Measurements from ENCODE around the gene PRUNE2.

The PRUNE2 gene

DNA sequence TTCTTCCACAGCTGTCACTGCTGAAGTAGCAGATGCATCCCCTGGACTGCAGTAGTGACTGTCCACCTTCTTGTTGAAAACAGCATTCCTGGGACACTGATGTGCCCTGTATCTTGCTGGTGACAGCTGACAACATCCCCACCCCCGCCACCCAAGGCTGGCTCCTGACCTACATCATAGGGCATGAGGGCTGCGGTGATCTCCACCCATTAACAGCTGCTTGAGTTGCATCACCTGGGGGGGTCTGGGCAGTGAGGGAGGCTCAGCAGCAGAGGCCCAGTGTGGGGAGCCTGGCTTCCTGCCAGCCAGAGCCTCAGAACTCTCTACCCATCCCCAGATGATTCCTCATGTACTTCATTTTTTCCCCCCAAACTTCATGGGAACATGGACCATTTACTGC lies 4.1 kb downstream of the PRUNE2 start:
- no peak for DNase-seq (ENCODE audit: low read depth)

DNA sequence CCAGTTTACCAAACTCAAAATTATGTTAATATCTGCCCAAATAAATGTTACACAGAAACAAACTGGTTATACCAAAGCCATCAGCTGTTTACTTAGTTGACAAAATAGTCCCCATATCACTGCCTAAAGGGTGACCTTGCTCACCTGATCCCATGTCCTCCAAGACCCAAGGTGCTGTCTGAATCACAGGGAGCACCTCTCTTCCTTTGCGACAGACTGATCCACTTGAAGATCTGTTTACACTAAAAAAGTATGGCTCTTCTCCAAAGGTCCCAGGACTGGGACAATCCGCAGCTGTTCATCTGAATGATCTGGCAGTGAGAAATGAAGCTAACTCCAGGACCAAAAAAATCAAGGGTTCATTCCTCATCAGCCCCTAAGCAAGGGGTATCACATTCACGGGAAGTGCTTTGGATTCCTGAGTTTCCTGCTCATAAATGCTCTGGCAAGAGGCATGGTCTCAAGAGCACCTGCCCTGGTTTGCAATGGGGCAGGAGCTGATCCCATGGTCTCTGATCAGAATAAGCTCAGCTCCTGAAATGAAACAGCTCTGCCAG lies 5.0 kb downstream of the PRUNE2 start:
- no peak for DNase-seq (ENCODE audit: low read depth)

DNA sequence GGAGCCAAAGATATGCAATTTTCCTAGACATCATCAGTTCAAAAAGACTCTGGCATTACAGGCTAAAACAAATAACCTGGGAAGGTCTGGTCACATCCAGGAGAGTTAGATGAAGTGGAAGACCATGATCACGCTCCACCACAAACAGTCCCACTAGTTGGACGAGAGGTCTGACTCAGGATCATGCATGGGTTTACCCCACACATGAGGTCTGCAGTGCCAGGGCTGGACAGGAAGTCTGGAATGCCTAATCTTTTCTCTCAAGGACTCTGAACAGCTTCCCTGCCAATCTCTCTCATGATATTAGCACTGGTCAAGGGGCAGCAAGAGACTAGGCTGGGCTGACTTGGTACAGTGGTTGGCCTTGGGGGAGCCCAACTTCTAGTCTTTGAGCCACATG lies 7.1 kb downstream of the PRUNE2 start:
- DNase-seq (ENCODE audit: low read depth) = no peak

DNA sequence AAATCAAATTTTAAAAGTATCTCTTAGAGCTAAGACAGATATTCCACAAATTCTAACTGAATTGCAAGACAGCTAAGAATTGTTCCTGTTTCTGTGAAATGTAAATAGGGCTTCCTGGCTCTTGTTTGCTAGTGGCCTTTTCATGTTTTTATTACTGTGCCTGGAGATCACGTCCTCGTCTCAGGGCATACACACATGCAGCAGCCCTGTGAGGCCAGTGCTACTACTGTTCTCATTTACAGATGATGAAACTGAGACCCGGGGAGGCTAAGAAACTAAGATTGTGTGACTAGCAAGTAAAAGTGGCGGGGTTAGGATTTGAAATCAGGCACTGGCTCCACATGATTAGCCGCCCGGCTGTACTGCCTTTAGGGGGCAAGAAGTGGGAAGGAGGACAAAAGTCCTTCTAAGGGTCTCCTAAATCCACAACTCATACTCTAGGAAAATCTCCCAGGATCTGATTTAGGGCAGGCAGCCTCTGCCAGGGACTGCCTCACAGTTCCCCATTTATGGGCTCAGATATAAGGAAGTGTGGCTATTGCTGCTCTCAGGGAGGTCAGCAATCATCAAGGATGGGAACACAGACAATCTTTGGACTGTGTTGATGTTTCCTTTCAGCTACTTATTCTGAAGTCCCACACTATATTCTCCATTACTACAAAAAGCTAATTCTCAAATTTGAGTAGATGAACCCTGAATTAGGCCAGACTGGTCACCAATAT lies 7.9 kb downstream of the PRUNE2 start:
- no peak for DNase-seq (ENCODE audit: low read depth)

DNA sequence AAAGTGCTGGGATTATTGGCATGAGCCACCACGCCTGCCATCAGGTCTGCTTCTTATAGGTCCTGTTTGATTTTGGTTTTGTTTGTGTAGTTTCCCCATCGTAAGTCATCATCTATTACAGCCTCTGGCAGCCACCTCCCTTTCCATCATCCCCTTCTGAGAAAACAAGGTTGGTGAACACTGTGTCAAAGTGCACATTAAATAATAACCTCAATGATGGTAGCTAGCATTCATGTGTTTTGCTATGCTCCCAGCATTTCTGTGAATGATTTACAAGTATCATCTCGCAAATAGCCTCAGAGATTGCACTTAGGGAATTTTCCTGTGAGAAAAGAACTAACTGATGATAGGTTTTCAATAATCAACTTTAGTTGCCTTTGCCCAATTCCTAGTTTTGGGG lies 9.9 kb downstream of the PRUNE2 start:
- DNase-seq (ENCODE audit: low read depth) = no peak

DNA sequence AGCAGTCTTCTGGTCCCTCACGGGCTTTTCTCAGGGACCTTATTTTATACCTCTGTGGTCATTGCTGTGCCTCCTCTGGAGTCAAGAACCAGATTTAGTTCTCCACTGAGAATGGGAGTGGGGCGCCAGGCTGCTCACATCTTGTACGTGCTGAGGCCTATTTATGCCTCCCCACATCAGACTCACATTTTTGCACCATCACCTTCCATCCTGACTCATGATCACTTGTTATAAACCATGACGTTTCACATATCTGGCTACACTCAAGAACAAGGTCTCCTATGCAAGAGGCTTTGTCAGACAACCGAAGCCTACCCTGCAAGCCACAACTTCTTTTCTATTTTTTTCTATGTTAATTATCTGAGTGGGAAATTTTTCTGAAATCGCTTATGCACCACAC lies 10.7 kb downstream of the PRUNE2 start:
- no peak for DNase-seq (ENCODE audit: low read depth)

DNA sequence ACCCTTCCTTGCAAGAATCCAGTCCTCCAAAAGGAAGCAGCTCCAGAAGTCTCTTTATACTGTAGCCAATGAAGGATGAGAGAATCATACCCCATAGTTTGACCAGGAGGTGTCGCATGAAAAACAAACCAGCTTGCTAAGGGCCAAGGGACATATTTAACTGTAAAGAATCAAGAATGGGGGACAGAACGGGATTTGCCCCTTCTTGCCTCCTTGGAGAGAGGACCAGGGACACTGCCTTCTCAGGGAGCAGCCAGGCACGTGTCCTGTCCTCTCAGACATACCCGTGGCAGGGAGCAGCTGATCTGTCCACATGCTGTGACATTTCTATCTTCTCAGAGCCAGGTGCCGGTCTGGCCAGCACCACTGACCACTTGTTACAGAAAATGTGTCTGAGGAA lies 11.7 kb downstream of the PRUNE2 start:
- no peak for DNase-seq (ENCODE audit: low read depth)

DNA sequence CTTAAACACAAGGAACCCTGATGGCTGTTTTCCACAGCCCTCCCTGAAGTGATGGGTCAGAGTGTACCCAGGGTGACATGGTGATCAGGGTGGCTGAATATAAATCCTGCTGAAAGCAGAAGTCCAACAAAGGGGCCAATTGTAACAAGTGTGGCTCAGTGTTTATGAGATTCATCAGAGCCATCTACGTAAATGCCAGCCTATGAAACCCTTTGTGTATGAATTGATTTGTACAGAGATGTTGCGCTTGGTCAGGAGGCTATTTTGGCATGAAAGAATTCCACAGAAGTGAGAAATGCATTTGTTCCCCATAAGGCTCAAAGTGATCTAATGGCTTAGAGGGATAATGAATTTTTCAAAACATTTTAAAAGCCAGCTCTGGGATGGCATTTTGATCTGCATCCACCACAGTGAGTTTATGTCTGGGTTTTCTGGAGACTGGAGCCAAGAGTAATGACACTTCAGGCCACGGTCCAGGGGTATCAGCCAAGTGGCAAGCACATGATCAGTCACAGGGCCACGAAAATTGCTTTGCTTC lies 12.4 kb downstream of the PRUNE2 start:
- DNase-seq (ENCODE audit: low read depth) = no peak

DNA sequence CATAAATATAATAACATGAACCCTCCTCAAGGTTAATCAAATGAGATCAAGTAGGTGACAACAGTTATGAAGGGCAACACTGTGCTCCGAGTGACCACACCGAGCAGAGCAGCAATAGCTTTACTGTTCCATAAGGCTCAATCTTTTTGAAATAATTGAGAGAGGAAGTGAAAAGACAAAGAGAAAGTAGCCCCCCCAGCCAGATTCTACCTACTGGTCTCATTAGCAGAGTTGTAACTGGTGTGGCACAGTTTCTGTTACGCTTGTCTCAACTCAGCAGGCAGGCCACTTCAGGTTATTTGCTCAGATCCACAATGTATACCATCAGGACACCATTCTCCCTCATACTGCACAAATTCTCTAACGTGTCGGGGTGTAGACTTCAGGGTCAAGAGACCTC lies 14.0 kb downstream of the PRUNE2 start:
- DNase-seq (ENCODE audit: low read depth) = no peak

DNA sequence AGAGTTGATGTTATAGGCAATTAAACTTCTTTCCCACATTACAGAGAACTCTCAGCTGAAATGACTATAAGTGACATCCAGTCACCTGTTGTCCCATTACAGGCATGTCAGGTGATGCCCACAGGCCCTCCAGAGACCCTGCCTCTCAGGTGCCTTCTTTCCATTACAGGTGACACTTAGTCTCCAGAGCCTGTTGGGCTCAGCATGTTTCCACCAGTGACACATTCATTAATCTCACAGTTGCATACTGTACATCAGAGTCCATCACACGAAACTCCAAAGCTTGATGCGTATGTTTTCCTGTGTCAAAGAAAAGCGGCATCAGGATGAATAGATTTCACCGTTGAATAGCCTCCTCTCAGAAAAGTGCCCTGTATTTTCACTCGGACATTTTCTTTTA lies 14.6 kb downstream of the PRUNE2 start:
- DNase-seq (ENCODE audit: low read depth) = no peak

DNA sequence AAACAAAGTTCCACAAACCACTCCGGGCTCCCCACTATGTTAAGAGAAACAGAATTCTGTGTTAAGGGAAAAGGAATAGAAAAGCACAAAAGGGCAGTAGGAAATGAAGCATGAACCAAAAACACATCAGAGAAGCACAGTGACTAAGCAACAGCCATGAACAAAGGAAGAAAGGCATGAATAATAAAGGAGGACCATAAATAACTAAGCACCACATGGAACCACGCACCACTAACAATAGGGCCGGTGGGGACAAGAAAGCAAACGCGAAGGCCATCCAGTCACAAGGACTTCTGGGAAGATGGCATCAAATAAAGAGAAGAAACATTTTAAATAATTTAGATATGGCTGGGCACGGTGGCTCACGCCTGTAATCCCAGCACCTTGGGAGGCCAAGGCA lies 18.0 kb downstream of the PRUNE2 start:
- no peak for DNase-seq (ENCODE audit: low read depth)

DNA sequence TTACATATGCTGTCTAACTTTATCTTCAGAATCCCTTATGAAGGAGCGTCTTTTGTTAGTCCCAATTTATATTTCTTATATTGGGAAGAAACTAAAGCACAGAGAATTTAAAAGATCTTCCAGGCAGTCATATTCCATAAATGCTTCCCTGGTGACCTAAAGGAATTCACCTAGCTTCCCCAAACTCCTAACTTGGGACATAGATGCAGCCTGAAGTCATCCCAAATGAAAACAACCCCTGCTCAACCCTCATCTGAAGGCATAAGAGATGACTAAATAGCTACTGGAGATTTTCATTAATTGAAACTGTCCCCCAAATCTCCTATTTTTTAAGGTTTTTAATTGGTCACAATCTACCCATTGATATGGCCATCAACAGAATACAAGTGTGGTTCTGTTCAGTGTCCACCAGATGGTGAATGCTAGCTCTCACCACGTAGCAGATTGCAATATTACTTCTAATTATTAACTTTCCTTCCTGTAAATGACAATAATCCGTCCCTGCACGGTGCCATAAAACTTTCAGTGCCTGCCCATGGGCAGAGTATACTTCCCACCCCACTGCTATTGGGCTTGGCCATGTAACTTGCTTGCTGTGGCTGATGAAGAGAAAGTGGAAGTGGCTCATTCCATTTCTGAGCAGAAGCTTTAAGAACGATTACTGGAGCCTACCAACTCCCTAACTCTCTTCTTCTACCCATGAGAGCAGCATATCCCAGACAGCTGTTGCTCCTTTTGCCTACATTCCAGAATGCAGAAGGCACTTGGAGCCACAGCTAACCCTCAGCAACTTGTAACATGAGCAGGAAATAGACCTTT lies 18.7 kb downstream of the PRUNE2 start:
- no peak for DNase-seq (ENCODE audit: low read depth)

DNA sequence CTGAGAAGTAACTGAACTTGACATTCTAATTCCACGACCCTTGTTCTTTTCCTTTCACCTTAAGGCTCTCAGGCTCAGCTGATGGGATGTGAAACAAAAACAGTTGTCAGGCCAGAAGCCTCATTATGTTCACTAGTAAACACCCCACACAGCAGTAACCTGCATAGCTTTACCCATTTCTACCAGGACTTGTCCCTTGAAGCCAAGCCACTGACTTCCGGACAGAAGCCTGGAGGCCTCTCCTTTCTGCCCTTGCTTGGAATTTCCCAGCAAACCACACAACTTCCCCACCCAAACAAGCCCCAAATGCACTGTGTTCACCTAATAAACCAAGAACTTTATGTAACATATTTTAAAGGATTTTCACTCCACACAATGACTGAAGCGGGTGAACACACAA lies 19.6 kb downstream of the PRUNE2 start:
- no peak for DNase-seq (ENCODE audit: low read depth)

DNA sequence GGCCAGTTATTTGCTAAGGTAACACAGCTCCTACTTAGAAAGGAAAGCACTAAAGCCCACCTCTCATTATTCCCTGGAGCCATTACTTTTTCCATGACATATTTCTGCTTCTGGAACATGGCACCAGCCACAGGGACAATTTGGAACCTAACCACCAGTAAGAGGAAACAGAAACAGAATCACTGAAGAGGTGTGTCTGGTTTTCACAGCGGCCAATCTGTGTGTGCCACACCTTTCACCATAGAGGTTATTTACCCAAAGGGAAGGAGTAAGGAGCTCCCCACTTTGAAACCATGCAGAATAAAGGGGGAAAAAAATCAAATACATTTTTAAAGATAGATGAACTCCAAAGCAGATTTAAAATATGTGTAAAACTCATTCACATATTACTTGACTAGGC lies 21.1 kb downstream of the PRUNE2 start:
- no peak for DNase-seq (ENCODE audit: low read depth)

DNA sequence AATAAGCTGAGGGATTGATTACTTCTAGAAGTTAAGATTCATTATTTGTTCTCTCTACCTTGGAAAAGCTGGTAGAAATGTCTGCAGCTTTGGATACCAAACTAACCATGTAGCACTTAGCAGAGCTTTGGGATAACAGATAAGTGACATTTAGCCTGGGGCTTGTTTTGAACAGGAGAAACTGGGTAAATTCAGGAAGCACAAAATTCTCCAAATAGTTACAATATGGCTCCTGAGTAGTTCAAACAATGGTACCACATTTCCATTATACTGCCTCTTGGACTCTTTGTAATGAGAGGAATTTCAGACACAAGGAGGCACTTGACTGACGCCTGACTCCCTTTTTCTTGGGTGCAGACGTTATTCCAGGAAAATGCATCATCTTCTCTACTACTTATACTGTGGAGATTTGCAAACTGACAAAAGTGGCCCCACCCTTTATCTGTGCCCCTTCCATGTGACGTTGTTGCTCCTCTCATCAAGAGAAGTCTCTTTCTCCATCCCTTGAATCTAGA lies 22.5 kb downstream of the PRUNE2 start:
- DNase-seq (ENCODE audit: low read depth) = no peak

DNA sequence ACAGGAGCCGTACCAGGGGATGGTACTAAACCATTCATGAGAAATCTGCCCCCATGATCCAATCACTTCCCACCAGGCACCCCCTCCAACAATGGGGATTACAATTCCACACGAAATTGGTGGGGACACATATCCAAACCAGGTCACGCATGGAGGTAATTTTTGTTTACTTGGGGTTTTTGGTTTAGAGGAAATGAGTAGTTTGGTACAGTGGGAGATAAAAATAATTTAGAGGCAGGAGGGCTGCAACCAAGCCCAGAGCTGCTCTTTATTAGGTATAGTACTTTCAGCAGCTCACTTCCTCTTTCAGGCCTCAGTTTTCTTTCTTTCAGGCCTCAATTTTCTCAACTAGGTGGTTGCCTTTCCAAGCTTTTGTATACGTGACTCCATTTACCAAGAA lies 23.2 kb downstream of the PRUNE2 start:
- no peak for DNase-seq (ENCODE audit: low read depth)

DNA sequence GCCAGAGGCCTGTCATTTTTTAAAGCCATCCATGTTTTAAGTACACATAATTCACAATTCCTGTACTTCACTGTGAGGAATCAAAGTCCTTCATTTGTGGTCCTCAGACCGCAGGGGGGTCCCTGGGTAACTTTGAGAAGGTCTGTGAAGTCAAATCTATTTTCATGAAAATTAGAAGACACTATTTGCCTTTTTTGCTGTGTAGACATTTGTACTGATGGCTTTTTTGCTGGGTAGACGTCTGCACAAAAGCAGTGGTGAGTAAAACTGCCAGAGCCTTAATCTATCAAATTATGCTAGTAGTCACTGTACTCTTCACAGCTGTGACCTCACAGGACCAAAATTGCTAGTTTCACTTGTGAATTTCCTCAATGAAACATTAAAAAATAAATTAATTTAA lies 25.7 kb downstream of the PRUNE2 start:
- no peak for DNase-seq (ENCODE audit: low read depth)

DNA sequence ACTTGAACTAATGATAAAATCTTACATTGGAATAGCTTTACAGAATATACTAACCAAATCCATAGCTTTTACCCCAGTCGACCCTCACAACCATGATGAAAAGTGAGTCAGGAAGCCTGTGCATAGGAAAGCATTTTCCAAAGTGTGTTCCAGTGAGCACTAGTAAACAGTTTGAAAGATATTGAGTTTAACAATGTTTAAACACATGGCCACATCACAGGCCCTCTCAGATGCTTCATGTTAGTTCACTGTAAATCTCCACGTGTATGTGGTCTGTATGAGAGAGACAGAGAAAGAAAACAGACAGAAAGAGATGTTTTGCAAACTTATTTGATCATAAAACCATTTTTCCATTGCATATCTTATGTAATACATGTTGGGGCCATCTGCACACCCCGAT lies 27.0 kb downstream of the PRUNE2 start:
- DNase-seq (ENCODE audit: low read depth) = no peak

DNA sequence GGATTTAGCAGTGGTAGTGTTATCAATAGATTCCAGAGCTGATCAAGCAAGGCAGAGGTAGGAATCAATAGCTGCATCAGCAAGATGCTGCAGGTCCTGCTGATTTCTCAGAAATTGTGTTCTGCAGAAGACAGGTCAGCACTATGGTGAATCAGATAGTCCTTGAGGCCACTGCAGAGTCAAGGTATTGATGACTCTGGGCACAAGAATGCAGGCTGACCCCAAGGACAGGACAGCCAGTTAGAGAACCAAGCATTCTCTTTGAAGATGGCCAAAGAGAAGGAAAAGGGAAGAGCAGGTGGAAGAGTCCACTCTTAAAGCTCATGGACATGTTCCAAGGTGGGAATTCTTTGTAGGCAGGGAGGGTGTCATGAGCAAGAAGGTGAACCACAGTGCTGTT lies 28.0 kb downstream of the PRUNE2 start:
- no peak for DNase-seq (ENCODE audit: low read depth)

DNA sequence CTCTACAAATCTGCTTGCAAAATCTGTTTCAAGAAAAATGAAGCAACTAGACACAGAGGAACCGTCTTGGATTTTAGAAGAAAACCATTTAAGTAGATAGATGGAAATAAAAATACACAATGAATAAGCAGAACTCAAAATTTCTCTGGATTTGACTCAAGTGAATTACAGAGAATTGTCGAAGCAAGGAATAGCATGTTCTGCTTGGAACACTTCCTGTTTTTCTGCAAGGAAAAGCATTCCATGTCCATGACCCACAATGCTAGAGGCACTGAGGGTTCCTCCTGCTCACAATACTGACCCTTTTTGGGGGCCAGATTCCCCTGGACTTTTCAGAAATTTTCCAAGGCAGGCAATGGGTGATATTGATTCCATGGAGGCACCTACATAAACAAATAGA lies 29.8 kb downstream of the PRUNE2 start:
- DNase-seq (ENCODE audit: low read depth) = no peak

DNA sequence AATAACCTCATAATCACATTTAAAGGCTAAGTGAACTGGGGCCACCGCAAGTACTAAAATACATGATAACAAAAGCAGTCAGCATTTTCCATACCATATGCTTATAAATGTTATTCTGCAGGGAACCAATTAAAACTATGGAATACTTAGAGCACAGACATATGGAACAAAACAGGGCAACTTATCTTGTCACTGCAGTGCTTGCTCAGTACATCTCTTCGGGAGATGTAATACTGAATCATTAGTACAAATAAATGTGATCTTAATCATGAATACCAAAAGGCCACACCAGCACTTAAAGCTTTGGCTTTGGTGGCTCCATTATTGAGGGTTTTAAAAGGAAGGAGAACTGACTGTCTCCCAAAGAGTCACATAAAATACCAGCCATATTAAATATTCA lies 32.1 kb downstream of the PRUNE2 start:
- DNase-seq (ENCODE audit: low read depth) = no peak

DNA sequence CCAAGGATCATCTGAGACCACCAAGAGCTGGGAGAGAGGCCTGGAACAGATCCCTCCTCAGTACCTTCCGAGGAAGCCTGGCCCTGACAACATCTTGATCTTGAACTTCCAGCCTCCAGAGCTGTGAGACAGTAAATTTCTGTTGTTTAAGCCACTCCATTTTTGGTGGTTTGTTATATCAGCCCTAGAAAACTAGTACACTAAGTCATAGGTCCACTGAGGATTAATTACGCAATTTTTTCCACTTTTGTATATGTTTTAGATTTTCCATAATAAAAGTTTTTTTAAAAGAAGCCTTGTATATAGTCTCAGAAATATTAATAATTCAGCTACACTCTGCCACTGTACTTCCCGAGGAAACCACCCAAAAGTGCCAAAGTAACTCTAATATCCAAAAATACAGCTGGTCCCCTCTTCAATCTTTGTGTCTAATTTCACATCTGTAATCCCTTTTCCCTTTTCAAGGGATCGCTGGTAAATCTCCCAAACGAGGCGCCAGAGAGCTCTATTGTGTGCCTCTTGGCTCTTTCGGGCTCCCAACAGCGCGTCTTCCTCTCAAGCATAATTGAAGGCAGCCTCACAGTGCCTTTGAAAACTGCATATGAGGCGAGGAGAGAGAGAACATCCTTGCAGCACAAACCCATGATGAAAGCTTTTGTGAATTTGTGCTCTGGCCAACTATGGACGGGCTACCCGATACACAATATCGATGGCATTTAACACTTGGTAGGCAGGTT lies 32.7 kb downstream of the PRUNE2 start:
- no peak for DNase-seq (ENCODE audit: low read depth)
